Kidney epithelial cell (primary cell): ENCODE data around the gene GAK. TPM values are rescaled to one million over a fixed set of nuclear protein-coding genes. Genes with fewer than 3 reads are reported as not detected.

Experiments used
- DNase-seq: peaks from one replicate; pipeline ENCODE4 v3.0.0-alpha.2; 2010; ENCODE audit warnings: low read depth
- H3K27me3 ChIP-seq: 2 replicates; pipeline ENCODE4 v1.6.0; 2011; ENCODE audit warnings: low read length; ENCODE audit not compliant: control insufficient read depth, insufficient read depth
- H3K36me3 ChIP-seq: 2 replicates; pipeline ENCODE4 v1.5.1; 2011; ENCODE audit warnings: low read length; ENCODE audit not compliant: control insufficient read depth, insufficient read depth
- H3K4me3 ChIP-seq: 2 replicates; pipeline ENCODE4 v1.5.1; 2011; ENCODE audit warnings: low read depth, mild to moderate bottlenecking, control low read depth, low read length
- total RNA-seq: library from RNA; depleted of rRNA; stranded (reverse); fragments of >200 nt; gene quantifications from 2 replicates; pipeline ENCODE4 v1.2.3, GENCODE V29; 2015
- TF ChIP-seq, protein P1 (sequence below): IDR thresholded peaks from 2 replicates; pipeline ENCODE4 v1.5.1; 2011; ENCODE audit warnings: mild to moderate bottlenecking, moderate library complexity, low read length, control low read depth, inconsistent platforms; ENCODE audit not compliant: insufficient read depth, poor library complexity, severe bottlenecking

Gene GAK
- total RNA-seq, 1 donor from 2014 or later, result 131 TPM

DNA sequence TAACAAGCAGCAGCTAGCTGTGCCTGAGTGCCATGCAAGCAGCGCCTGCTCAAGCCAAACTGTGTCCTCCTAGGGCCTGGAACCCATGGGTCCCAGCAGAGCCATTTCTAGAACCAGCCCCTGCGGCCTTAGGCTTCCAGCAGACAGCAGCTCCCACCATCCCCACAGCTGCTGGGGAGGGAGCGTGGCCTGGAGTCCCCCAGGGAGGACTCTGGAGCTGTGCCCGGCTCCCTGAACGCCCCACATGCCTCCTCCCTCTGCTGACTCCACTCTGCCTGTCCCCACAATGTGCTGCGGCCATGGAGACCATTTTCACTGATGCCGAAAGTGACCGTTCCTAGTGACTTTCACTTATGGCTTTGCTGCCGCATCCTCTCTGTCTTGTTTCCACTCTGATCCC, 45.9 kb downstream of the GAK start:
- H3K36me3 ChIP-seq, result peaks cover 3% of the 10 kb centered on the region
- no peak for DNase-seq
- TF ChIP-seq, protein P1, sequence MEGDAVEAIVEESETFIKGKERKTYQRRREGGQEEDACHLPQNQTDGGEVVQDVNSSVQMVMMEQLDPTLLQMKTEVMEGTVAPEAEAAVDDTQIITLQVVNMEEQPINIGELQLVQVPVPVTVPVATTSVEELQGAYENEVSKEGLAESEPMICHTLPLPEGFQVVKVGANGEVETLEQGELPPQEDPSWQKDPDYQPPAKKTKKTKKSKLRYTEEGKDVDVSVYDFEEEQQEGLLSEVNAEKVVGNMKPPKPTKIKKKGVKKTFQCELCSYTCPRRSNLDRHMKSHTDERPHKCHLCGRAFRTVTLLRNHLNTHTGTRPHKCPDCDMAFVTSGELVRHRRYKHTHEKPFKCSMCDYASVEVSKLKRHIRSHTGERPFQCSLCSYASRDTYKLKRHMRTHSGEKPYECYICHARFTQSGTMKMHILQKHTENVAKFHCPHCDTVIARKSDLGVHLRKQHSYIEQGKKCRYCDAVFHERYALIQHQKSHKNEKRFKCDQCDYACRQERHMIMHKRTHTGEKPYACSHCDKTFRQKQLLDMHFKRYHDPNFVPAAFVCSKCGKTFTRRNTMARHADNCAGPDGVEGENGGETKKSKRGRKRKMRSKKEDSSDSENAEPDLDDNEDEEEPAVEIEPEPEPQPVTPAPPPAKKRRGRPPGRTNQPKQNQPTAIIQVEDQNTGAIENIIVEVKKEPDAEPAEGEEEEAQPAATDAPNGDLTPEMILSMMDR, result no peak
- no peak overlapping the region for H3K4me3 ChIP-seq
- no peaks in the 10 kb centered on the region for H3K27me3 ChIP-seq

GRCh38 chr4:885353-885752, 46.8 kb downstream of the GAK start:
- TF ChIP-seq, protein P1, result no peak
- H3K36me3 ChIP-seq, result peaks cover 3% of the 10 kb centered on the region

DNA sequence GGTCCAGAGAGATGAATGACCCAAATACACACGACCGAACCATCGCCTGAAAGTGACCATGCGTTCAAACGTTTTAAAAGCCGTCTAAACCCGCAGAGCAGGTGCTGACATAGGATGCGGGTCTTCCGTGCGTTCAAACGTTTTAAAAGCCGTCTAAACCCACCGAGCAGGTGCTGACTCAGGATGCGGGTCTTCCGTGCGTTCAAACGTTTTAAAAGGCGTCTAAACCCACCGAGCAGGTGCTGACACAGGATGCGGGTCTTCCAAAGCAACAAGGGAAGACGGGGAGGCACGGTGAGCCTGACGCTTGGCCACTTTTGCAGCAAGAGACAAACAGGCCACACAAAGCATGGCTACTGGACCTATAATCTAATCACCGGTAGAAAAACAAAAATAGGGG, 47.2 kb downstream of the GAK start:
- Histone ChIP-seq H3K4me3 (no peak overlapping the region), H3K36me3 (peaks cover 3% of the 10 kb centered on the region), H3K27me3 (no peaks in the 10 kb centered on the region)
- no peak for DNase-seq
- TF ChIP-seq, protein P1, result no peak

More at GRCh38 chr4:885353-885752, 46.8 kb downstream of the GAK start:
- H3K27me3 ChIP-seq, result no peaks in the 10 kb centered on the region
- no peak overlapping the region for H3K4me3 ChIP-seq
- DNase-seq, result no peak

GRCh38 chr4:884259-884658, 47.9 kb downstream of the GAK start:
- DNase-seq, result no peak
- Histone ChIP-seq H3K36me3 (peaks cover 3% of the 10 kb centered on the region), H3K4me3 (no peak overlapping the region), H3K27me3 (no peaks in the 10 kb centered on the region)
- TF ChIP-seq, protein P1, result no peak

DNA sequence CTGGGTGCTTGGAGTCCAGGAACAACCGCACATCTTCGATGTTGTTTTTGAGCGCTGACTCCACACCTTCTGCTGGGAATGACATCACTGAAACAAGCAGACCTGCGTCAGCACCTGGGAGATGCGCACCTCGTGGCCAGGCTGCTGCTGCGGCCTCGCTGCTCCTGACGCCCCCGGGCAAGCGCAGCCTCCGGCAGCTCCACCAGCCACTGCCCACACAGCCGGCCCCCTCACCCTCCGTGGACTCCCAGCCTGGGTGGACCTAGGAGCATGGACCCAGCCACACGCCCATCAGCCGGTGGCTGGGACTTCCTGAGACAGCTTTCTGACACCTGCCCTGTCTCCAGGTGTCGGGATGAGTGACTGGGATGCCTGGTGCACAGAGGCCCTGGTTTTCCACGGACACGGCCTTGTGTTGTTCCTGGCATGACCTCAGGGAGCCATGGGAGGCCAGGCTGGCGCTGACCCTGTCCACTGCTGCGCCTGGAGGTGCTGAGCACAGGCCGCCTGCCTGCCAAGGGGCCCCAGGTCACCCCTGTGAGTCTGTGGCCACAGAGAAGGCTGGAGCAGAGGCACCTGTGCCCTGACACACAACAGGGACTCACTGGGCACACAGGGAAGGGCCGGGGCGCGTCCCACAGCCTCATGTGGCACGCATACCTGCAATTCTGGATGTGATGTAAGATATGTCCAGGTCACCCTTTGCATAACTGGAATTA, 48.6 kb downstream of the GAK start:
- H3K4me3 ChIP-seq, result no peak overlapping the region
- peaks cover 4% of the 10 kb centered on the region for H3K36me3 ChIP-seq
- H3K27me3 ChIP-seq, result no peaks in the 10 kb centered on the region
- TF ChIP-seq, protein P1, result no peak
- no peak for DNase-seq

DNA sequence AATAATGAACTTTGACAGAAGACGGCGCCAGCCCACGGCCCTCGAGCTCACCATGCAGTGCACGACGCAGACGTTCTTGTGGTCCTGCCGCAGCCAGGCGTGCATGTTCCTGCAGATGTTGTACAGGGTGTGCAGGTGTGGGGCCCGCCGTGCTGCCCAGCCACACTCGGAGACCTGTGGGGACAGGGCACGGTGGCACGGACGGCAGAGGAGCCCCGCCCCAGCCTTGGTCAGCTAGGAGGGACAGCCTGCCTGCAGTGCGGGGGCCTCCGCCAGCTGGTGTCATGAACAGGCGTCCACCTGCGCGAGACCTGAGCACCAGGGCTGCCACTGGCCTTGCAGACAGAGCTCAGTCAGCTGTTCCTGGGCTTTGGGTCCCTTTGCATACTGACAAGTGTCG, 49.5 kb downstream of the GAK start:
- Histone ChIP-seq H3K27me3 (no peaks in the 10 kb centered on the region), H3K36me3 (peaks cover 4% of the 10 kb centered on the region), H3K4me3 (no peak overlapping the region)
- no peak for DNase-seq
- TF ChIP-seq, protein P1, result no peak
